Lung (tissue), 12 donors: ENCODE results near the gene MOK. TPM values are rescaled to one million over a fixed set of nuclear protein-coding genes. Genes with fewer than 3 reads are reported as not detected.
A peak's percentile ranks its signal among the peaks of the same experiment; 100 is the strongest.

Experiments
- ATAC-seq: fragments of 200-7000 bp; cut with Tn5 transposase; one replicate; pipeline ENCODE4 v1.9.1; 2020; ENCODE audit warnings: moderate number of reproducible peaks; ENCODE audit not compliant: insufficient read depth, low FRiP score
- DNase-seq, 3 donors: peaks; one replicate each; pipeline ENCODE4 v3.0.0-alpha.2; 2013 to 2017
- H3K27ac ChIP-seq, 2 donors: one replicate each; pipeline ENCODE4 v1.5.1; 2013; ENCODE audit warnings: mild to moderate bottlenecking in 2 of 2, moderate library complexity in 2 of 2, control low read depth in 1 of 2, inconsistent platforms in 1 of 2, low read depth in 1 of 2, low read length in 1 of 2
- H3K27me3 ChIP-seq, 3 donors: one replicate each; pipeline ENCODE4 v1.5.1; 2013; ENCODE audit warnings: low read length in 2 of 3; ENCODE audit not compliant: control insufficient read depth in 3 of 3, insufficient read depth in 3 of 3
- H3K36me3 ChIP-seq, 4 donors: one replicate each; pipeline ENCODE4 v1.5.1; 2013; ENCODE audit warnings: low read length in 4 of 4, mild to moderate bottlenecking in 1 of 4, moderate library complexity in 1 of 4; ENCODE audit not compliant: control insufficient read depth in 4 of 4, insufficient read depth in 4 of 4
- H3K4me1 ChIP-seq, 5 donors: one replicate each; pipeline ENCODE4 v1.5.1; 2013; ENCODE audit warnings: low read length in 5 of 5, mild to moderate bottlenecking in 2 of 5, moderate library complexity in 1 of 5; ENCODE audit not compliant: control insufficient read depth in 5 of 5, insufficient read depth in 5 of 5
- H3K4me3 ChIP-seq: one replicate; pipeline ENCODE4 v1.5.1; 2013; ENCODE audit warnings: mild to moderate bottlenecking, control low read depth, moderate library complexity
- H3K9ac ChIP-seq, 2 donors: one replicate each; pipeline ENCODE4 v1.5.1; 2013; ENCODE audit warnings: low read length in 2 of 2, control low read depth in 1 of 2; ENCODE audit not compliant: insufficient read depth in 1 of 2
- H3K9me3 ChIP-seq, 4 donors: one replicate each; pipeline ENCODE4 v1.5.1; 2013; ENCODE audit warnings: low read length in 3 of 4, mild to moderate bottlenecking in 1 of 4, moderate library complexity in 1 of 4; ENCODE audit not compliant: control insufficient read depth in 4 of 4, insufficient read depth in 3 of 4
- CTCF ChIP-seq: IDR thresholded peaks from 2 replicates; pipeline ENCODE4 v1.5.1; 2012; ENCODE audit warnings: mild to moderate bottlenecking; ENCODE audit errors: control extremely low read depth, extremely low read depth
- WGBS, 2 donors: extraction: QIAGEN DNeasy Blood & Tissue Kit; methylation state at CpG; one replicate each; pipeline ENCODE4 v1.1.7; 2013; 5-methylcytosine and 5-hydroxymethylcytosine counted together
- polyA plus RNA-seq, 2 donors: library from polyadenylated mRNA; stranded (reverse); fragments of 200-250 nt; gene quantifications; one replicate each; pipeline ENCODE4 v1.2.1, GENCODE V29; 2013
- total RNA-seq, 2 donors: library from RNA; depleted of rRNA in 1 of 2; stranded (reverse); fragments of >200 nt in 1 of 2; gene quantifications; one replicate each; pipeline ENCODE4 v1.2.1, GENCODE V29; 2014 to 2021
- donor health status: control.
- donor health status: control.
- donor health status: Bipolar disorder and iron deficiency.
- donor health status: healthy.
- donor health status: DM: yes; HTN: yes; CAD: no.

MOK gene
- total and polyA plus RNA-seq, 4 donors: 11.1 to 35.4 (median 25.4) TPM

DNA sequence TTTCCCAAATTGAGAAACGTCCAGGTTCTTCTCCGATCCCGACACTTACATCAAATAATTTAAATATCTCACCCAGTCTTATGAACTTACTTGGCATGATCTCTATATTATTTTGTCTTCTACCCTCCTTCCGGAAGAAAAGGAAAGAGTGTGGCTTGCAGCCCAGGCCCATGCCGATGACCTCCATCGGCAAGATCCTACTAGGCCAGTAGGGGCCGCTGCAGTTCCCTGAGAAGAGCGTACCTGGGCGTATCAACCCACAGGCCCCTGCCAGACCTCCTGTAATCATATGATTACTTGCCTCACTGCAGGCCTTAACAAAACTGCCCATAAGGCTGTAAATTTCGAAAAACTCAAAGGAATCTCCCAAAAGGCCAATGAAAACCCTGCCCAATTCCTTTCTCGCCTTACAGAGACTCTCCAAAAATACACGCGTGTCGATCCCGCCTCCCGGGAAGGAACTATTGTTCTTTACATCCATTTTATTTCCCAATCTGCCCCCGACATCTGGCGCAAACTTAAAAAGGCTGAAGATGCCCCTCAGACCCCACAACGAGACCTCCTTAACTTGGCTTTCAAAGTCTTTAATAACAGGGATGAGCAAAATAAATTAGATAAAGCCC is 69.6 kb downstream of the MOK start:
- ATAC-seq: peak; percentile 93
- DNase-seq: peak; percentile 74 to 80 (median 77)
- TF ChIP-seq CTCF: peak; percentile 66
- Histone ChIP-seq H3K9me3 (no peaks in the 10 kb centered on the region), H3K27ac (no peak overlapping the region), H3K4me1 (peaks cover 0 to 10% (median 0%) of the 10 kb centered on the region in 5 donors), H3K36me3 (peaks cover 0 to 4% (median 1%) of the 10 kb centered on the region in 4 donors), H3K4me3 (no peak overlapping the region), H3K27me3 (no peaks in the 10 kb centered on the region), H3K9ac (no peak overlapping the region)
- WGBS, 2 donors: 44 to 47% methylated on average over 19 of the region's 19 CpGs

- Histone ChIP-seq H3K27ac (no peak overlapping the region), H3K4me3 (no peak overlapping the region), H3K36me3 (peaks cover 0 to 4% (median 1%) of the 10 kb centered on the region in 4 donors), H3K9me3 (no peaks in the 10 kb centered on the region), H3K27me3 (no peaks in the 10 kb centered on the region), H3K9ac (no peak overlapping the region), H3K4me1 (peaks cover 0 to 10% (median 0%) of the 10 kb centered on the region in 5 donors)
- WGBS, 2 donors: 71 to 76% methylated on average over 34 of the region's 34 CpGs
- DNase-seq (no peak), ATAC-seq (no peak)
- TF ChIP-seq CTCF: no peak
Observed at GRCh38 chr14:102234331-102235264, 70.4 kb downstream of the MOK start.

DNA sequence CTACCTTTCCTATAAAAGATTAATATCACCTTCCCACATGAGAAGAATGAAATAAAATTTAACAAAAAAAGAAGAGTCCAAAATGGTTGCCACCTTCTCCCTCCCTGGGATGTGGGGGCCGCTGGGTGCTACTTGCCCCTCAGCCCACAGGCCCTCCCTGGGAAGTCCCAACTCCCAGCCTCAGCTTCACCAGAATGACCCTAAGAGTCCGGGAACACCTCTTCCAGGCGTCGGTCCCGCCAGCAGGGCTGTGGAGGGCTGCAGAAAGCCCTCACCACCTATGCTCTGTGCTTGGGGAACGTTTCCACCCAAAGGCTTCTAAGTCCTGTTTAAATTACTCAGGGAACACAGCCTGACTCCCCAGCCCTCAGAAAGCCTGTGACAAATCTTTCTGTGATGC is 71.9 kb downstream of the MOK start:
- ATAC-seq (no peak), DNase-seq (no peak)
- Histone ChIP-seq H3K27ac (no peak overlapping the region), H3K4me1 (peaks cover 0 to 10% (median 0%) of the 10 kb centered on the region in 5 donors), H3K36me3 (peaks cover 0 to 4% (median 1%) of the 10 kb centered on the region in 4 donors), H3K4me3 (no peak overlapping the region), H3K9ac (no peak overlapping the region), H3K9me3 (no peaks in the 10 kb centered on the region), H3K27me3 (no peaks in the 10 kb centered on the region)
- TF ChIP-seq CTCF: no peak
- 90% methylated on average over 6 of the region's 6 CpGs for WGBS, 2 donors
